HG02840 (cell line): ENCODE measurements around the gene PRCD.

ENCODE experiments used
- ATAC-seq: cut with Tn5 transposase; IDR thresholded peaks from one replicate; pipeline ENCODE4 v1.9.1; 2021; ENCODE audit warnings: mild to moderate bottlenecking, moderate library complexity, moderate number of reproducible peaks; ENCODE audit not compliant: unreplicated experiment, low FRiP score

Gene PRCD

GRCh38 chr17:76538281-76538931 lies 1.4 kb upstream of the PRCD start:
- ATAC-seq = no peak

GRCh38 chr17:76538941-76539570 lies 788 bp upstream of the PRCD start:
- no peak for ATAC-seq

GRCh38 chr17:76540381-76541300 lies 797 bp downstream of the PRCD start:
- ATAC-seq = no peak

GRCh38 chr17:76541739-76542454 lies 2.1 kb downstream of the PRCD start:
- ATAC-seq = no peak

GRCh38 chr17:76542566-76542971 lies 2.7 kb downstream of the PRCD start:
- ATAC-seq = no peak

GRCh38 chr17:76542984-76543383 lies 3.1 kb downstream of the PRCD start:
- ATAC-seq = no peak

- ATAC-seq = no peak
These were observed 3.6 kb downstream of the PRCD start for GRCh38 chr17:76543482-76543825.

GRCh38 chr17:76543826-76544545 lies 4.1 kb downstream of the PRCD start:
- ATAC-seq = no peak

GRCh38 chr17:76544546-76545365 lies 4.9 kb downstream of the PRCD start:
- ATAC-seq = no peak

- no peak for ATAC-seq
These were observed 6.2 kb downstream of the PRCD start for GRCh38 chr17:76545918-76546555.

- no peak for ATAC-seq
These were observed 6.8 kb downstream of the PRCD start for GRCh38 chr17:76546556-76547182.

GRCh38 chr17:76547183-76547641 lies 7.4 kb downstream of the PRCD start:
- no peak for ATAC-seq

GRCh38 chr17:76547642-76548202 lies 7.9 kb downstream of the PRCD start:
- ATAC-seq = no peak

- ATAC-seq = no peak
These were observed 8.8 kb downstream of the PRCD start for GRCh38 chr17:76548378-76549214.

- ATAC-seq = no peak
These were observed 9.3 kb downstream of the PRCD start for GRCh38 chr17:76549215-76549518.

GRCh38 chr17:76549539-76549938 lies 9.7 kb downstream of the PRCD start:
- ATAC-seq = no peak
